ENCODE data around the gene NUDT13. TPM values are rescaled to one million over a fixed set of nuclear protein-coding genes. Genes with fewer than 3 reads are reported as not detected.

Gene NUDT13
- total and polyA plus RNA-seq, 12 donors, result 1.4 to 11.0 (median 4.0) TPM

GRCh38 chr10:73079779-73080541 lies 30.3 kb upstream of the NUDT13 start:
- no peak for TF ChIP-seq CTCF (IDR thresholded peaks at IDR 0.05)
- no peaks in the 10 kb centered on the region for H3K9me3 ChIP-seq
- H3K36me3 ChIP-seq, result peaks cover 0 to 4% (median 0%) of the 10 kb centered on the region in 9 donors
- WGBS, 2 donors, result 79 to 88% methylated on average over 3 of the region's 3 CpGs
- intact Hi-C loops (cut with DNase I), result no loop called here
- no peak for DNase-seq
- ATAC-seq, result no peak
- H3K4me3 ChIP-seq, result no peak overlapping the region
- H3K27ac ChIP-seq, result peak overlapping the region in 1 of 10 donors; percentile 15
- no peaks in the 10 kb centered on the region for H3K27me3 ChIP-seq
- peaks cover 0 to 72% (median 41%) of the 10 kb centered on the region in 9 donors for H3K4me1 ChIP-seq

DNA sequence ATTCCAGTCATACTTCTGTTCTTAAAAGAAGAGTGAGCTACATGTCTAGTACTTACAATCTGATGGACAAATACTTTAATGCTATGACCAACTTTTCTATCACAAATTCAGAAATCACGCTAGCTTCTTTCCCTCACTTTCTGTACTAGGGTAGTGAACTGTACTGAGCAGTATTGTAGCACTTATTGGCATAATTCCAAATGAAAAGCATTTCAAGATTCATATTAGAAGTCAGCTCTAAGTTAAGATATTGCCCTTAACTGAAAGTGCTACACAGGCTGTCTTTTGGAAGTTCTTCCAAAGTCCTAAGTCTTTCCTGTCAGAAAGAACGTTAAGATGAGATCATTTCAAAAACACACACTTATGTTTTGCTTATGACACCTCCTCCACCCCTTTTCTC lies 27.0 kb upstream of the NUDT13 start:
- H3K36me3 ChIP-seq, result peaks cover 0 to 4% (median 0%) of the 10 kb centered on the region in 9 donors
- WGBS, 2 donors, result 34 to 35% methylated on average over 2 of the region's 2 CpGs
- peaks cover 0 to 50% (median 33%) of the 10 kb centered on the region in 9 donors for H3K4me1 ChIP-seq
- H3K27ac ChIP-seq, result peak overlapping the region in 4 of 10 donors; percentile 5 to 56 (median 17)
- DNase-seq (no peak), ATAC-seq (peak in 6 of 8 donors; percentile 35 to 58 (median 50))
- TF ChIP-seq CTCF (IDR thresholded peaks at IDR 0.05), result no peak
- H3K4me3 ChIP-seq, result no peak overlapping the region
- no peaks in the 10 kb centered on the region for H3K27me3 ChIP-seq
- intact Hi-C loops (cut with DNase I), result no loop called here
- H3K9me3 ChIP-seq, result no peaks in the 10 kb centered on the region

DNA sequence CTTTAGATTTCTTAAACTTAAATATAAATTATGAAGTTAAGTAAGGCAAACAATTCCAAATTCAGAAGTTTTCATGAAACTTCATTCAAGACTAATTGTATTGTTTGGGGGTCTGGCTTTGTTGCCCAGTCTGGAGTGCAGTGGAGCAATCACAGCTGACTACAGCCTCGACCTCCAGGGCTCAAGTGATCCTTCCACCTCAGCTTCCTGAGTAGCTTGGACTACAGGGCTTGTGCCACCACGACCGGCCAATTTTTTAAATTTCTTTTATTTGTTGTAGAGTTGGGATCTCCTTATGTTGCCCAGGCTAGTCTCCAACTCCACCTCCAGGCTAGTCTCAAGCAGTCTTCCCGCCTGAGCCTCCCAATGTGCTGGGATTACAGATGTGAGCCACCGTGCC lies 26.0 kb upstream of the NUDT13 start:
- H3K9me3 ChIP-seq, result no peaks in the 10 kb centered on the region
- H3K36me3 ChIP-seq, result peaks cover 0 to 4% (median 0%) of the 10 kb centered on the region in 9 donors
- ATAC-seq (no peak), DNase-seq (no peak)
- intact Hi-C loops (cut with DNase I), result no loop called here
- no peak for TF ChIP-seq CTCF (IDR thresholded peaks at IDR 0.05)
- WGBS, 2 donors, result 88 to 89% methylated on average over 5 of the region's 5 CpGs
- peak overlapping the region in 1 of 10 donors; percentile 56 for H3K27ac ChIP-seq
- no peak overlapping the region for H3K4me3 ChIP-seq
- peaks cover 0 to 60% (median 32%) of the 10 kb centered on the region in 9 donors for H3K4me1 ChIP-seq
- no peaks in the 10 kb centered on the region for H3K27me3 ChIP-seq

DNA sequence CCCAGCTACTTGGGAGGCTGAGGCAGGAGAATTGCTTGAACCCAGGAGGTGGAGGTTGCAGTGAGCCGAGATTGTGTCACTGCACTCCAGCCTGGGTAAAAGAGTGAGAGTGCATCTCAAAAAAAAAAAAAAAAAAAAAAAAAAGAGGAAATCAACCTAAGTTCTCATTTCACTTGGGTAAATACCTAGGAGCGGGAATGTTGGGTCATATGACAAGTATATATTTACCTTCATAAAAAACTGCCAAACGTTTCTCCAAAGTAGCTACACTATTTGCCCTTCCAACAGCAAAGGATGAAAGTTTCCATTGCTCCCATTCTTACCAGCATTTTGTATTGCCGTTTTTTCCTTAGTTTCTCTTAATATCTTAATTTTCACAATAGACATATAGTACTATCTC lies 23.4 kb upstream of the NUDT13 start:
- Histone ChIP-seq H3K27ac (peak overlapping the region in 1 of 10 donors; percentile 12), H3K9me3 (no peaks in the 10 kb centered on the region), H3K27me3 (no peaks in the 10 kb centered on the region), H3K4me1 (peaks cover 0 to 71% (median 32%) of the 10 kb centered on the region in 9 donors), H3K36me3 (peaks cover 0 to 16% (median 0%) of the 10 kb centered on the region in 9 donors), H3K4me3 (no peak overlapping the region)
- intact Hi-C loops (cut with DNase I), result no loop called here
- no peak for DNase-seq
- no peak for TF ChIP-seq CTCF (IDR thresholded peaks at IDR 0.05)
- 77 to 80% methylated on average over 4 of the region's 4 CpGs for WGBS, 2 donors
- no peak for ATAC-seq
